Suprapubic skin (tissue), 4 donors: Measurements from ENCODE around the gene PMPCA. TPM values are rescaled to one million over a fixed set of nuclear protein-coding genes. Genes with fewer than 3 reads are reported as not detected.

Experiments used
- DNase-seq, 2 donors: peaks; one replicate each; pipeline ENCODE4 v3.0.0-alpha.2; 2019; ENCODE audit warnings: low spot score in 2 of 2
- H3K27ac ChIP-seq: fragments of 200-600 bp; sonication (generic); one replicate; pipeline ENCODE4 v1.5.1; 2019
- H3K27me3 ChIP-seq: fragments of 200-600 bp; sonication (generic); one replicate; pipeline ENCODE4 v1.5.1; 2019
- H3K36me3 ChIP-seq: fragments of 200-600 bp; sonication (generic); one replicate; pipeline ENCODE4 v1.5.1; 2019
- H3K4me1 ChIP-seq: fragments of 200-600 bp; sonication (generic); one replicate; pipeline ENCODE4 v1.5.1; 2019
- H3K4me3 ChIP-seq: fragments of 200-600 bp; sonication (generic); one replicate; pipeline ENCODE4 v1.5.1; 2019; ENCODE audit warnings: mild to moderate bottlenecking
- H3K9me3 ChIP-seq: fragments of 200-600 bp; sonication (generic); one replicate; pipeline ENCODE4 v1.5.1; 2019
- CTCF ChIP-seq, 2 donors: fragments of 200-600 bp in 1 of 2; fragments of 450-650 bp in 1 of 2; sonication (generic) in 1 of 2; IDR thresholded peaks; one replicate each; pipeline ENCODE4 v1.5.1; 2016 to 2019; ENCODE audit warnings: antibody characterized with exemption in 2 of 2, mild to moderate bottlenecking in 1 of 2, moderate library complexity in 1 of 2
- EP300 ChIP-seq: sonication (generic); formaldehyde crosslinking; IDR thresholded peaks from one replicate; pipeline ENCODE4 v1.6.1; 2017; ENCODE audit warnings: antibody characterized with exemption
- POLR2A ChIP-seq, 2 donors: fragments of 450-650 bp; IDR thresholded peaks; one replicate each; pipeline ENCODE4 v1.6.1; 2017; ENCODE audit warnings: antibody characterized with exemption in 2 of 2, mild to moderate bottlenecking in 2 of 2, moderate library complexity in 2 of 2
- POLR2AphosphoS5 ChIP-seq, 3 donors: sonication (generic); formaldehyde crosslinking; IDR thresholded peaks; one replicate each; pipeline ENCODE4 v1.6.1; 2017; ENCODE audit warnings: antibody characterized with exemption in 3 of 3
- WGBS: methylation state at CpG from one replicate; pipeline ENCODE4 v1.1.5; 2018; 5-methylcytosine and 5-hydroxymethylcytosine counted together
- total RNA-seq, 4 donors: library from RNA; depleted of rRNA; stranded (reverse); fragments of >200 nt; gene quantifications; one replicate each; pipeline ENCODE4 v1.1.0, GENCODE V29; 2016

Gene PMPCA
- total RNA-seq, 4 donors from 2014 or later = 44.1 to 65.8 (median 63.5) TPM

- WGBS = 86% methylated on average over 5 of the region's 5 CpGs
- no peaks in the 10 kb centered on the region for H3K9me3 ChIP-seq
- no peak for DNase-seq
- H3K4me1 ChIP-seq = peaks cover 25% of the 10 kb centered on the region
- peaks cover 65% of the 10 kb centered on the region for H3K36me3 ChIP-seq
- no peak overlapping the region for H3K27ac ChIP-seq
- no peaks in the 10 kb centered on the region for H3K27me3 ChIP-seq
- no peak overlapping the region for H3K4me3 ChIP-seq
- TF ChIP-seq POLR2A (IDR thresholded peaks at IDR 0.05) (no peak), EP300 (no peak), POLR2AphosphoS5 (IDR thresholded peaks at IDR 0.05) (no peak), CTCF (IDR thresholded peaks at IDR 0.05) (no peak)
Measured at GRCh38 chr9:136442265-136442664, 31.8 kb downstream of the PMPCA start.

- no peaks in the 10 kb centered on the region for H3K9me3 ChIP-seq
- no peak for DNase-seq
- H3K27me3 ChIP-seq = no peaks in the 10 kb centered on the region
- TF ChIP-seq CTCF (IDR thresholded peaks at IDR 0.05) (no peak), POLR2A (IDR thresholded peaks at IDR 0.05) (no peak), EP300 (no peak), POLR2AphosphoS5 (IDR thresholded peaks at IDR 0.05) (no peak)
- WGBS = 93% methylated on average over 15 of the region's 15 CpGs
- no peak overlapping the region for H3K27ac ChIP-seq
- H3K4me3 ChIP-seq = no peak overlapping the region
- peaks cover 74% of the 10 kb centered on the region for H3K36me3 ChIP-seq
- H3K4me1 ChIP-seq = peaks cover 17% of the 10 kb centered on the region
Measured at GRCh38 chr9:136443087-136443486, 32.6 kb downstream of the PMPCA start.

- Histone ChIP-seq H3K27ac (no peak overlapping the region), H3K4me3 (no peak overlapping the region), H3K36me3 (peaks cover 80% of the 10 kb centered on the region), H3K4me1 (peaks cover 11% of the 10 kb centered on the region), H3K27me3 (no peaks in the 10 kb centered on the region), H3K9me3 (no peaks in the 10 kb centered on the region)
- no peak for DNase-seq
- TF ChIP-seq POLR2AphosphoS5 (IDR thresholded peaks at IDR 0.05) = no peak
- no peak for TF ChIP-seq EP300
- no peak for TF ChIP-seq POLR2A (IDR thresholded peaks at IDR 0.05)
- no peak for TF ChIP-seq CTCF (IDR thresholded peaks at IDR 0.05)
- 87% methylated on average over 7 of the region's 7 CpGs for WGBS
Measured at GRCh38 chr9:136443687-136444086, 33.2 kb downstream of the PMPCA start.

- H3K9me3 ChIP-seq = no peaks in the 10 kb centered on the region
- no peak overlapping the region for H3K4me3 ChIP-seq
- WGBS = 87% methylated on average over 20 of the region's 20 CpGs
- H3K27me3 ChIP-seq = no peaks in the 10 kb centered on the region
- no peak overlapping the region for H3K27ac ChIP-seq
- peaks cover 9% of the 10 kb centered on the region for H3K4me1 ChIP-seq
- DNase-seq = no peak
- peaks cover 84% of the 10 kb centered on the region for H3K36me3 ChIP-seq
- no peak for TF ChIP-seq CTCF (IDR thresholded peaks at IDR 0.05)
- TF ChIP-seq EP300 = no peak
- TF ChIP-seq POLR2A (IDR thresholded peaks at IDR 0.05) = no peak
- no peak for TF ChIP-seq POLR2AphosphoS5 (IDR thresholded peaks at IDR 0.05)
Measured at GRCh38 chr9:136444102-136444501, 33.6 kb downstream of the PMPCA start.

GRCh38 chr9:136445799-136446198 is 35.3 kb downstream of the PMPCA start:
- WGBS = 87% methylated on average over 7 of the region's 7 CpGs
- TF ChIP-seq CTCF (IDR thresholded peaks at IDR 0.05) = no peak
- no peak for TF ChIP-seq POLR2AphosphoS5 (IDR thresholded peaks at IDR 0.05)
- TF ChIP-seq EP300 = no peak
- TF ChIP-seq POLR2A (IDR thresholded peaks at IDR 0.05) = no peak
- H3K9me3 ChIP-seq = no peaks in the 10 kb centered on the region

More at GRCh38 chr9:136445799-136446198, 35.3 kb downstream of the PMPCA start:
- Histone ChIP-seq H3K27ac (no peak overlapping the region), H3K36me3 (peaks cover 100% of the 10 kb centered on the region), H3K27me3 (no peaks in the 10 kb centered on the region), H3K4me3 (no peak overlapping the region), H3K4me1 (no peaks in the 10 kb centered on the region)
- no peak for DNase-seq
